NT2/D1 (cell line): ENCODE measurements around the gene PHTF2.

Source experiments
- DNase-seq: peaks from one replicate; pipeline ENCODE4 v3.0.0-alpha.2; 2011; ENCODE audit warnings: low read depth, low spot score
- H3K27me3 ChIP-seq: 2 replicates; pipeline ENCODE4 v1.6.0; 2011; ENCODE audit warnings: mild to moderate bottlenecking; ENCODE audit not compliant: insufficient read length, insufficient read depth
- H3K36me3 ChIP-seq: 2 replicates; pipeline ENCODE4 v1.6.1; 2011; ENCODE audit warnings: mild to moderate bottlenecking, low read length, mixed read lengths; ENCODE audit not compliant: insufficient read depth, insufficient read length
- H3K4me1 ChIP-seq: 2 replicates; pipeline ENCODE4 v1.5.1; 2011; ENCODE audit not compliant: insufficient read depth, insufficient read length
- H3K4me3 ChIP-seq: 2 replicates; pipeline ENCODE4 v1.5.1; 2011; ENCODE audit warnings: low read depth; ENCODE audit not compliant: insufficient read length
- H3K9ac ChIP-seq: 2 replicates; pipeline ENCODE4 v1.6.0; 2011; ENCODE audit warnings: low read depth; ENCODE audit not compliant: insufficient read length
- H3K9me3 ChIP-seq: 2 replicates; pipeline ENCODE4 v1.5.1; 2011; ENCODE audit warnings: mild to moderate bottlenecking, low read length; ENCODE audit not compliant: insufficient read depth
- SUZ12 ChIP-seq: IDR thresholded peaks from 2 replicates; pipeline ENCODE4 v1.6.1; 2011; ENCODE audit not compliant: insufficient read length, insufficient read depth; ENCODE audit errors: extremely low read depth
- YY1 ChIP-seq: IDR thresholded peaks from 2 replicates; pipeline ENCODE4 v1.6.1; 2011; ENCODE audit not compliant: insufficient read length, insufficient read depth
- ZNF274 ChIP-seq: IDR thresholded peaks from 2 replicates; pipeline ENCODE4 v1.6.1; 2011; ENCODE audit warnings: mild to moderate bottlenecking, low read depth, low read length

PHTF2 gene

GRCh38 chr7:77846317-77847092 lies 47.9 kb downstream of the PHTF2 start:
- H3K4me1 ChIP-seq: no peaks in the 10 kb centered on the region
- H3K9me3 ChIP-seq: no peaks in the 10 kb centered on the region
- no peak for TF ChIP-seq SUZ12
- DNase-seq: no peak
- H3K4me3 ChIP-seq: no peak overlapping the region
- H3K36me3 ChIP-seq: no peaks in the 10 kb centered on the region
- no peaks in the 10 kb centered on the region for H3K27me3 ChIP-seq
- no peak overlapping the region for H3K9ac ChIP-seq

- H3K27me3 ChIP-seq: no peaks in the 10 kb centered on the region
- no peak overlapping the region for H3K4me3 ChIP-seq
- TF ChIP-seq ZNF274: no peak
- no peak for TF ChIP-seq YY1
- TF ChIP-seq SUZ12: no peak
- H3K4me1 ChIP-seq: no peaks in the 10 kb centered on the region
- no peak for DNase-seq
- no peaks in the 10 kb centered on the region for H3K36me3 ChIP-seq
- H3K9me3 ChIP-seq: no peaks in the 10 kb centered on the region
- no peak overlapping the region for H3K9ac ChIP-seq
These were observed 57.0 kb downstream of the PHTF2 start for GRCh38 chr7:77855371-77856083.

- Histone ChIP-seq H3K27me3 (no peaks in the 10 kb centered on the region), H3K9me3 (no peaks in the 10 kb centered on the region), H3K36me3 (no peaks in the 10 kb centered on the region), H3K9ac (no peak overlapping the region), H3K4me1 (no peaks in the 10 kb centered on the region), H3K4me3 (no peak overlapping the region)
- DNase-seq: no peak
- TF ChIP-seq ZNF274 (no peak), SUZ12 (no peak), YY1 (no peak)
These were observed 59.7 kb downstream of the PHTF2 start for GRCh38 chr7:77858278-77858677.

DNA sequence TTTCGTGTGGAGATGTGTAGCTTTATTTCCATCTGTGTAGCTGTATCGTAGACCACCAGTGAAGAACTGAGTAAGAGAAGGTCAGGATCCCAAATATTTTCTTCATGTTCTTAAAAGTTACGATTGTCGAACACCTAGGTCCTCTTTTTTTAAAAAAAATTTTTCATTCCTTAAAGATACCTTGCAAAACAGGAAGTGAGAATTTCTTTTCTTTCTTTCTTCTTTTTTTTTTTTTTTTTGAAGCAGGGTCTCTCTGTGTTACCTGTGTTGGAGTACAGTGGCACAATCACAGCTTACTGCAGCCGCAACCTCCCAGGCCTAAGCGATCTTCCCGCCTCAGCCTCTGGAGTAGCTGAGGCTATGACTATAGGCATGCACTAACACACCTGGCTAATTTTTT lies 60.8 kb downstream of the PHTF2 start:
- Histone ChIP-seq H3K9me3 (no peaks in the 10 kb centered on the region), H3K4me3 (no peak overlapping the region), H3K9ac (no peak overlapping the region), H3K36me3 (no peaks in the 10 kb centered on the region), H3K27me3 (no peaks in the 10 kb centered on the region), H3K4me1 (no peaks in the 10 kb centered on the region)
- no peak for TF ChIP-seq YY1
- DNase-seq: no peak

GRCh38 chr7:77862691-77863090 lies 64.1 kb downstream of the PHTF2 start:
- H3K27me3 ChIP-seq: no peaks in the 10 kb centered on the region
- TF ChIP-seq SUZ12 (no peak), YY1 (no peak), ZNF274 (no peak)
- no peaks in the 10 kb centered on the region for H3K9me3 ChIP-seq
- DNase-seq: no peak
- H3K9ac ChIP-seq: no peak overlapping the region
- no peak overlapping the region for H3K4me3 ChIP-seq
- no peaks in the 10 kb centered on the region for H3K36me3 ChIP-seq
- H3K4me1 ChIP-seq: no peaks in the 10 kb centered on the region

DNA sequence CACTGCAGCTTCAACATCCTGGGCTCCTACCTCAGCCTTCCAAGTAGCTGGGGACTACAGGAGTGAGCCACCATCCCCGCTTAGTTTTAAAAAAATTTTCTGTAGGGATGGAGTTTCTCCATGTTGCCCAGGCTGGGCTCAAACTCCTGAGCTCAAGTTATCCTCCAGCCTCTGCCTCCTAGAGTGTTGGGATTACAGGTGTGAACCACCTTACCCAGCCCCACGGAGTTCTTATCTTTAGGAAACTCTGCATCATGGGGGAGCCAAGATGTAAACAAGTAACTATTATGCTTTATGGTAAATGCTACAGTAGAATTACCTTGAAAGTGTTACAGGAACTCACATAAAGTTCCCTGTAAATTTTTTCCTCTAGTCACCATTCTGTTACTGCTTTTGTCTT lies 65.3 kb downstream of the PHTF2 start:
- Histone ChIP-seq H3K9me3 (no peaks in the 10 kb centered on the region), H3K36me3 (no peaks in the 10 kb centered on the region), H3K4me1 (no peaks in the 10 kb centered on the region), H3K4me3 (no peak overlapping the region), H3K27me3 (no peaks in the 10 kb centered on the region), H3K9ac (no peak overlapping the region)
- DNase-seq: no peak
- TF ChIP-seq ZNF274: no peak
- no peak for TF ChIP-seq SUZ12

- Histone ChIP-seq H3K4me3 (no peak overlapping the region), H3K9ac (no peak overlapping the region), H3K36me3 (no peaks in the 10 kb centered on the region), H3K27me3 (no peaks in the 10 kb centered on the region), H3K9me3 (no peaks in the 10 kb centered on the region), H3K4me1 (no peaks in the 10 kb centered on the region)
- DNase-seq: no peak
- TF ChIP-seq YY1 (no peak), ZNF274 (no peak), SUZ12 (no peak)
These were observed 67.8 kb downstream of the PHTF2 start for GRCh38 chr7:77866370-77866769.
